Breast epithelium (tissue), 4 donors: ENCODE results near the gene MIER3. TPM values are rescaled to one million over a fixed set of nuclear protein-coding genes. Genes with fewer than 3 reads are reported as not detected.
"Not testable (repeated sequence)": the region's sequence is repeated elsewhere in the genome, so short reads cannot be mapped to it uniquely, and the experiment has no call there.

Experiments used
- DNase-seq, 2 donors: peaks; one replicate each; pipeline ENCODE4 v3.0.0-alpha.2; 2019; ENCODE audit warnings: low spot score in 2 of 2
- H3K27ac ChIP-seq, 2 donors: fragments of 200-600 bp; sonication (generic) in 1 of 2; one replicate each; pipeline ENCODE4 v1.5.1; 2016 to 2019; ENCODE audit warnings: mild to moderate bottlenecking in 1 of 2
- H3K27me3 ChIP-seq, 2 donors: fragments of 200-600 bp; sonication (generic) in 1 of 2; one replicate each; pipeline versions ENCODE4 v1.5.1 to v1.6.0; 2017 to 2019; ENCODE audit warnings: control low read depth in 1 of 2, mild to moderate bottlenecking in 1 of 2
- H3K36me3 ChIP-seq: fragments of 200-600 bp; one replicate; pipeline ENCODE4 v1.5.1; 2019
- H3K4me1 ChIP-seq, 2 donors: fragments of 200-600 bp; sonication (generic); one replicate each; pipeline ENCODE4 v1.5.1; 2016 to 2019; ENCODE audit warnings: control low read depth in 1 of 2
- H3K4me3 ChIP-seq, 3 donors: fragments of 200-600 bp; sonication (generic); 1 replicate in 2 of 3; 2 replicates in 1 of 3; pipeline ENCODE4 v1.5.1; 2016 to 2019; ENCODE audit warnings: mild to moderate bottlenecking in 3 of 3, moderate library complexity in 2 of 3
- H3K9me3 ChIP-seq, 2 donors: fragments of 200-600 bp; sonication (generic) in 1 of 2; one replicate each; pipeline ENCODE4 v1.5.1; 2016 to 2019; ENCODE audit warnings: control low read depth in 1 of 2
- POLR2A ChIP-seq: fragments of 450-650 bp; IDR thresholded peaks from one replicate; pipeline ENCODE4 v1.6.1; 2016; ENCODE audit warnings: antibody characterized with exemption, mild to moderate bottlenecking, moderate library complexity
- POLR2AphosphoS5 ChIP-seq, 3 donors: sonication (generic); formaldehyde crosslinking; IDR thresholded peaks; one replicate each; pipeline ENCODE4 v1.6.1; 2017; ENCODE audit warnings: antibody characterized with exemption in 3 of 3
- intact Hi-C: fragments of 100-400 bp; cut with DNase I; formaldehyde crosslinking; loops from one replicate; pipeline ENCODE4 v1.15.1; 2023; ENCODE audit warnings: low total_unique reads
- total RNA-seq, 3 donors: library from RNA; depleted of rRNA; stranded (reverse); fragments of >200 nt; gene quantifications; one replicate each; pipeline ENCODE4 v1.1.0, GENCODE V29; 2016
- TF ChIP-seq, protein P1 (sequence below), 3 donors: fragments of 450-650 bp; IDR thresholded peaks; one replicate each; pipeline ENCODE4 v1.5.1; 2016 to 2017; ENCODE audit warnings: antibody characterized with exemption in 3 of 3, mild to moderate bottlenecking in 3 of 3, moderate library complexity in 3 of 3

Gene MIER3
- total RNA-seq, 3 donors from 2014 or later = 18.1 to 43.2 (median 33.1) TPM

DNA sequence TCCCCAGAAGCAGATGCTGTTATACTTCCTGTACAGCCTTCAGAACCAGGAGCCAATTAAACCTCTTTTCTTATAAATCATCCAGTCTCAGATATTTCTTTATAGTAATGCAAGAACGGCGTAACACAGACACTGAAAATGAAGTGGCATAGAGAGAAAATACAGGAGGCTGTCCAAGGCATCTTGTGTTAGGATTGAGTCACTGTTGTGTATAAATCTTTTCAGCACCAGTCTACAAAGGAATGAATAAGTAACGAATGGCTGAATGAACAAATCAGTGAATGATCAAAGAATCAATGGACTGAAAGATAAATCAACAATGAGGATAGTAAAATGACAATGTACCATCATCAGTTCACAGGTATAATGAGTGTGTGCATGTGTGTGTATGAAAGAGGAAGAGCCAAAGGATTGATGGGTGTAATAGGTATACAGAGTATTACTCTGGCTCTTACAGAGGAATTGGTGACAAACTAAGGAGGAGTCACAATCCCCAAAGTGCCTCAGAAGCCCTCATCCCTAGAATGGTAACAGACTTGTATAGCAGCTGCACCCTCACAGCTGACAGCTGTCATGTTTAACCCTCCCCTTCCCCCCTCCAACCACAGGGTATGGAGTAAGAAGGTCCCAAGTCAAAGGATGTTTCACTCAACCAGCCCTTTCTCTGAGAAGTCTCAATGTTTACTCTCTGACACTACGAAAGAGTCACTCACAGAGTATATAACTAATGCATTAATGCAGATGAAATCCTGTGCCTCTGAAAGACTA is 29.8 kb upstream of the MIER3 start:
- Histone ChIP-seq H3K27ac (no peak overlapping the region), H3K36me3 (no peaks in the 10 kb centered on the region), H3K4me3 (no peak overlapping the region), H3K27me3 (no peaks in the 10 kb centered on the region), H3K4me1 (no peaks in the 10 kb centered on the region), H3K9me3 (no peaks in the 10 kb centered on the region)
- DNase-seq = no peak
- TF ChIP-seq POLR2AphosphoS5 (IDR thresholded peaks at IDR 0.05) = no peak
- TF ChIP-seq POLR2A = no peak
- TF ChIP-seq, protein P1, sequence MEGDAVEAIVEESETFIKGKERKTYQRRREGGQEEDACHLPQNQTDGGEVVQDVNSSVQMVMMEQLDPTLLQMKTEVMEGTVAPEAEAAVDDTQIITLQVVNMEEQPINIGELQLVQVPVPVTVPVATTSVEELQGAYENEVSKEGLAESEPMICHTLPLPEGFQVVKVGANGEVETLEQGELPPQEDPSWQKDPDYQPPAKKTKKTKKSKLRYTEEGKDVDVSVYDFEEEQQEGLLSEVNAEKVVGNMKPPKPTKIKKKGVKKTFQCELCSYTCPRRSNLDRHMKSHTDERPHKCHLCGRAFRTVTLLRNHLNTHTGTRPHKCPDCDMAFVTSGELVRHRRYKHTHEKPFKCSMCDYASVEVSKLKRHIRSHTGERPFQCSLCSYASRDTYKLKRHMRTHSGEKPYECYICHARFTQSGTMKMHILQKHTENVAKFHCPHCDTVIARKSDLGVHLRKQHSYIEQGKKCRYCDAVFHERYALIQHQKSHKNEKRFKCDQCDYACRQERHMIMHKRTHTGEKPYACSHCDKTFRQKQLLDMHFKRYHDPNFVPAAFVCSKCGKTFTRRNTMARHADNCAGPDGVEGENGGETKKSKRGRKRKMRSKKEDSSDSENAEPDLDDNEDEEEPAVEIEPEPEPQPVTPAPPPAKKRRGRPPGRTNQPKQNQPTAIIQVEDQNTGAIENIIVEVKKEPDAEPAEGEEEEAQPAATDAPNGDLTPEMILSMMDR (IDR thresholded peaks at IDR 0.05) = no peak
- intact Hi-C loops = no loop called here

DNA sequence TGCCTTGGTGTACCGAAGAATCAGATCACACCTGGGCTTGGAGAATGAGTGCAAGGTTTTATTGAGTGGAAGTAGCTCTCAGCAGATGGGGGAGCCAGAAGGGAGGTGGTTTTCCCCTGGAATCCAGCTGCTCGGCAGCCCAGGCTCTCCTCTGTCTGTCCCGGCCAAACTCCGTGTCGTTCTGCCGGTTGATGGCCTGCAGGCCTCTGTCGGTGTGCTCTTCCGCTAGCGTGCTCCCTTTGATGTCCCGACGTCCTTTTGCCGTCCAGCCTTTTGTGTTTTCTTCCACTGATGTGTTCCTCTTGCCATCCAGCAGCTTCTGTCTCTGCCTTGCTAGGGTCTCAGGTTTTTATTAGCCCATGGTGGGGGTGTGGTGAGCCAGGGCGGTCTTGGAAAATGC is 28.0 kb upstream of the MIER3 start:
- TF ChIP-seq, protein P1 (IDR thresholded peaks at IDR 0.05) = no peak
- TF ChIP-seq POLR2A (no peak), POLR2AphosphoS5 (IDR thresholded peaks at IDR 0.05) (no peak)
- no peak for DNase-seq
- no peaks in the 10 kb centered on the region for H3K9me3 ChIP-seq
- no peaks in the 10 kb centered on the region for H3K27me3 ChIP-seq
- H3K27ac ChIP-seq = no peak overlapping the region
- no peaks in the 10 kb centered on the region for H3K36me3 ChIP-seq
- intact Hi-C loops = no loop called here
- H3K4me1 ChIP-seq = no peaks in the 10 kb centered on the region
- H3K4me3 ChIP-seq = no peak overlapping the region

DNA sequence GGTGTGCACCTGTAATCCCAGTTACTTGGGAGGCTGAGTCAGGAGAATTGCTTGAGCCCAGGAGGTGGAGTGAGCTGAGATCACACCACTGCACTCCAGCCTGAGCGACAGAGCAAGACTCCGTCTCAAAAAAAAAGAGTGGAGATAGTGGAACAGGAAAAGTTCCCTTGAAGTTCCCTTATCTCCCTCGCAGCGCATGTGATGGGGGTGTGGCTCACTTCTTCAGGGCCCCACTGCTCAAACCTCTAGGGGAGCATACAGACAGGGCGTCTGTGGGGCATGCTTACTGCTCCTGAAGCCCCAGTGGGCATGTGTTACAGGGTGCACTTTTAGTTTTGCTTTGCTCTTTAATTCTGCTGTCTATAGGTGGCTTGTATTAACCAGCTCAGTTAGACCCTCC is 27.6 kb upstream of the MIER3 start:
- H3K4me1 ChIP-seq, H3K4me3 ChIP-seq, H3K36me3 ChIP-seq, DNase-seq, intact Hi-C loops, H3K27me3 ChIP-seq, H3K27ac ChIP-seq, H3K9me3 ChIP-seq: not testable (repeated sequence)

DNA sequence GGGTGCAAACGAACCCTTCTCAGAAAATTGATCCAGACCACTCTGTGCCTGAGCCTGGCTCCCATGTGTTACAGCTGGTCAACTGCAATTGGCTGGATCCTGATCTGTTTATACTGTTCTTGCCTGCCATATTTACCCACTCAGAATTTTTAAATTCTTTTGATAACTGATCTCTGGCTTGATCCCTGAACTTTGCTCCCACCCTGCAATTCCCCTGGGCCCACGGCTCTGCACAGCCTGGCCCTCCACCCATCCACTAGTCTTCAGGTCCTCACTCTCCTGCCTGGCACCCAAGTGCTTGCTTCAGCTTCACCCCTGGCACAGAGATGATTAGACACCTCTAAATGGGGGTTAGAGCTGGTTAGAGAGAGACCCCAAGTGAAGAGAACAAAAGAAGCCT is 25.9 kb upstream of the MIER3 start:
- H3K4me3 ChIP-seq = no peak overlapping the region
- no peaks in the 10 kb centered on the region for H3K27me3 ChIP-seq
- TF ChIP-seq POLR2A = no peak
- TF ChIP-seq POLR2AphosphoS5 (IDR thresholded peaks at IDR 0.05) = no peak
- TF ChIP-seq, protein P1 (IDR thresholded peaks at IDR 0.05) = no peak
- H3K27ac ChIP-seq = no peak overlapping the region
- DNase-seq = no peak
- no peaks in the 10 kb centered on the region for H3K9me3 ChIP-seq
- no peaks in the 10 kb centered on the region for H3K36me3 ChIP-seq
- H3K4me1 ChIP-seq = no peaks in the 10 kb centered on the region
- intact Hi-C loops = no loop called here

DNA sequence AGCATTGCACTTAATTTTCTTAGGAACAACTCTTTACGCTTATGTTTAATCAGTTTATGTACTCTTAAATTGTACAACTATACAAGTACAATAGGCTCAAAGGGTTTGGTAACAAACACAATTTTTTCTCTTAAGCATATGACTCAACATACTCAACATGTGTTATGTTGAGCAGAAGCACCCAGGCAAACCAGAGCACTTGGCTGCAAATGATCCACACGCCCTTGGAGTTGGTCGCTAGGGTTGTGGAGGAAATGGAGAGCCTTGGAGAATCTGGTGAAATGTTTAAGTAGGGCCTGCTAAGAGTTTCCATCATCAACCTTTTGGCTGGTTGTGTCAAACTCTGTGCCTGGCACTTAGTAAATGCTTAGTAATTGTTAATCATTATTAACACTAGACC is 25.1 kb upstream of the MIER3 start:
- intact Hi-C loops = no loop called here
- Histone ChIP-seq H3K27me3 (no peaks in the 10 kb centered on the region), H3K9me3 (no peaks in the 10 kb centered on the region), H3K27ac (no peak overlapping the region), H3K36me3 (no peaks in the 10 kb centered on the region), H3K4me3 (no peak overlapping the region), H3K4me1 (no peaks in the 10 kb centered on the region)
- TF ChIP-seq POLR2AphosphoS5 (IDR thresholded peaks at IDR 0.05) (no peak), POLR2A (no peak)
- TF ChIP-seq, protein P1 (IDR thresholded peaks at IDR 0.05) = no peak
- no peak for DNase-seq
